Dendritic cell treated with granulocyte-macrophage colony-stimulating factor and Interleukin-4, amounts not matched to agents 40 ng/mL and 50 ng/mL, for 4 days (primary cell): Measurements from ENCODE around the gene AKAP4.
A peak's percentile ranks its signal among the peaks of the same experiment; 100 is the strongest.

Source experiments
- H3K27ac Mint-ChIP-seq: one replicate; pipeline ENCODE4 v1.8.0; 2022; ENCODE audit warnings: mild to moderate bottlenecking, mixed read lengths
- H3K27me3 Mint-ChIP-seq: one replicate; pipeline ENCODE4 v1.8.0; 2022; ENCODE audit warnings: mild to moderate bottlenecking, mixed read lengths
- H3K36me3 Mint-ChIP-seq: one replicate; pipeline ENCODE4 v1.8.0; 2022; ENCODE audit warnings: low read depth, mixed read lengths
- H3K4me1 Mint-ChIP-seq: one replicate; pipeline ENCODE4 v1.8.0; 2022; ENCODE audit warnings: low read depth, mixed read lengths
- H3K4me3 Mint-ChIP-seq: one replicate; pipeline ENCODE4 v1.8.0; 2022; ENCODE audit warnings: mild to moderate bottlenecking, moderate library complexity, mixed read lengths
- H3K9me3 Mint-ChIP-seq: one replicate; pipeline ENCODE4 v1.8.0; 2022; ENCODE audit warnings: mixed read lengths
- intact Hi-C: fragments of 100-400 bp; cut with micrococcal nuclease; formaldehyde crosslinking; loops from one replicate; pipeline ENCODE4 v1.15.0; 2022

Gene AKAP4, protein sequence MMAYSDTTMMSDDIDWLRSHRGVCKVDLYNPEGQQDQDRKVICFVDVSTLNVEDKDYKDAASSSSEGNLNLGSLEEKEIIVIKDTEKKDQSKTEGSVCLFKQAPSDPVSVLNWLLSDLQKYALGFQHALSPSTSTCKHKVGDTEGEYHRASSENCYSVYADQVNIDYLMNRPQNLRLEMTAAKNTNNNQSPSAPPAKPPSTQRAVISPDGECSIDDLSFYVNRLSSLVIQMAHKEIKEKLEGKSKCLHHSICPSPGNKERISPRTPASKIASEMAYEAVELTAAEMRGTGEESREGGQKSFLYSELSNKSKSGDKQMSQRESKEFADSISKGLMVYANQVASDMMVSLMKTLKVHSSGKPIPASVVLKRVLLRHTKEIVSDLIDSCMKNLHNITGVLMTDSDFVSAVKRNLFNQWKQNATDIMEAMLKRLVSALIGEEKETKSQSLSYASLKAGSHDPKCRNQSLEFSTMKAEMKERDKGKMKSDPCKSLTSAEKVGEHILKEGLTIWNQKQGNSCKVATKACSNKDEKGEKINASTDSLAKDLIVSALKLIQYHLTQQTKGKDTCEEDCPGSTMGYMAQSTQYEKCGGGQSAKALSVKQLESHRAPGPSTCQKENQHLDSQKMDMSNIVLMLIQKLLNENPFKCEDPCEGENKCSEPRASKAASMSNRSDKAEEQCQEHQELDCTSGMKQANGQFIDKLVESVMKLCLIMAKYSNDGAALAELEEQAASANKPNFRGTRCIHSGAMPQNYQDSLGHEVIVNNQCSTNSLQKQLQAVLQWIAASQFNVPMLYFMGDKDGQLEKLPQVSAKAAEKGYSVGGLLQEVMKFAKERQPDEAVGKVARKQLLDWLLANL

DNA sequence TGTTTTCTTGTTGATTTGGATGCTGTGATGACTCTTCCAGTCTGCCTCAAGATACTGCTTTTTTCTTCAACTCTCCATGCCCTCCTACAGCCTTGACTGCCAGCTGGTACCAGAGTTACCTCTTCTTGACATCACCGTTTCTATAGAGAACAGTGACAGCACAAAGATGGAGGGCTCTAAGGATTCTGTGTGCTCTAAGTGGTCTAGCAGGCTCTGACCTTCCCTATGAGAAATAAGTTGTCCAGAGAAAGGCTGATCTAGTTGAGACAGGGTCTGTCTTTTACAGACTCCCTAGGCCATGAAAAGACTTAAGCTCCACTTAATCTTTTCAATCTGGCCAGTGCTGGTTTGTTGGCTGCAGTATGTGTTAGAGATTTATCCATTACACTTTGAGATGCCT, at the start of gene AKAP4:
Gene AKAP4 (minus strand): TSS at position 101 of the 400 bp plus-strand sequence. CDS start 118 bp downstream, outside the sequence.
- no peaks in the 10 kb centered on the region for H3K4me1 Mint-ChIP-seq
- H3K9me3 Mint-ChIP-seq, result no peaks in the 10 kb centered on the region
- H3K27me3 Mint-ChIP-seq, result no peaks in the 10 kb centered on the region
- H3K36me3 Mint-ChIP-seq, result no peaks in the 10 kb centered on the region
- intact Hi-C loops, result loop anchor here (5.0 kb wide), 1 partner anchor 284 kb away; no protein-coding TSS in a partner anchor
- no peak within 1 kb of the TSS for H3K4me3 Mint-ChIP-seq
- no peak within 1 kb of the TSS for H3K27ac Mint-ChIP-seq

DNA sequence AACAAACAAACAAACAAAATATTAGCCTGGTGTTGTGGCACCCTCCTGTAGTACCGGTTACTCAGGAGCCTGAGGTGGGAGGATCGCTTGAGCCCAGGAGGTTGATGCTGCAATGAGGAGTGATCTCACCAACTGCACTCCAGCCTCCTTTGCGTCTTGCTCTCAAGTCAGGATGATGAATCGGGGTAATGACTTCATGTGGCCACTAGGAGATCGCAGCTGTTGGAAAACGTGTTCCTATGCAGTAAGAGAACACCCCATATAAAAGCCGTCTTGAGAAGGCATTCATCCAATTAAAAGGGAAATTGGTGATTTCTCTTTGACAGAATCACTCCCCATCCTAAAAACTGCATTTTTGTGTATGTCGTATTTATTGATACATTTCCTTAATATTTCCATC, 10.7 kb upstream of the AKAP4 start:
- Mint-ChIP-seq H3K4me1 (no peaks in the 10 kb centered on the region), H3K9me3 (no peaks in the 10 kb centered on the region), H3K36me3 (no peaks in the 10 kb centered on the region), H3K27me3 (no peaks in the 10 kb centered on the region), H3K27ac (no peak overlapping the region), H3K4me3 (no peak overlapping the region)
- intact Hi-C loops, result no loop called here

DNA sequence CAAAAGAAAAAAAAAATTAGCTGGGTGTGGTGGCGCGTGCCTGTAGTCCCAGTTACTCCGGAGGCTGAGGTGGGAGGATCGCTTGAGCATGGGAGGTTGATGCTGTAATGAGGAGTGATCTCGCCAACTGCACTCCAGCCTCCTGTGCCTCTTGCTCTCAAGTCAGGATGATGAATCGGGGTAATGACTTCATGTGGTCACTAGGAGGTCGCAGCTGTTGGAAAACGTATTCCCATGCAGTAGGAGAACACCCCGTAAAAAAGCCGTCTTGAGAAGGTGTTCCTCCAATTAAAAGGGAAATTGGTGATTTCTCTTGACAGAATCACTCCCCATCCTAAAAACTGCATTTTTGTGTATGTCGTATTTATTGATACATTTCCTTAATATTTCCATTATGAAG, 5.9 kb upstream of the AKAP4 start:
- Mint-ChIP-seq H3K9me3 (no peaks in the 10 kb centered on the region), H3K36me3 (no peaks in the 10 kb centered on the region), H3K27ac (no peak overlapping the region), H3K4me3 (no peak overlapping the region), H3K27me3 (no peaks in the 10 kb centered on the region), H3K4me1 (no peaks in the 10 kb centered on the region)
- intact Hi-C loops, result no loop called here

DNA sequence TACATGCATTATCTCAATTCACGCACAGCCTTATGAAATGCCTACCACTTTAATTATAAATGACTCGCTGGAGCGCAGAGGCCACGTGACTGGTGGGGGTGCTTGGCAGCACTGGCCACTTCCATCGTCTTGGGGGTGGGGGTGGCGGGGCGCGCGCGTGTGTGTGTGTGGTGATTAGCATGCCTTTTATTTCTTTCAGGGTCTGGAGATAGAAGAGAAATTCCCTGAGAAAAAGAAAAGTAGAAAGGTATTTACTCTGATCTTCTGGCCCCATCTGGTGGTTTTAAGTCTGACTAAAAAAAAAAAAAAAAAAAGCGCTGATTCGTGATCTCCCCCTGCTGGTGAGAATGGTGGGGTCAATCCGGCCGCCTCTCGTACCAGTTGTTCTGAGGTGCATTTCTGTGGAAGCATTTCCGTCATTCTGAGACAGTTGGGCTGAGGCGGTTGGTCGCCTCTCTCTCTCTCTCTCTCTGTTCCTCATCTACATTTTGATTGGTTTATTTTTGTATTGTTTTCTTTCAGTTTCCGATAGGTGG, 3.6 kb upstream of the AKAP4 start, which contains the start of gene CCNB3:
Gene CCNB3 (plus strand): TSS at position 402 of the 536 bp plus-strand sequence. CDS start 80,399 bp downstream, outside the sequence.
- Mint-ChIP-seq H3K36me3 (no peaks in the 10 kb centered on the region), H3K27me3 (no peaks in the 10 kb centered on the region), H3K4me1 (no peaks in the 10 kb centered on the region), H3K9me3 (no peaks in the 10 kb centered on the region), H3K4me3 (peak within 1 kb of the TSS; percentile 76), H3K27ac (peak within 1 kb of the TSS; percentile 91)
- intact Hi-C loops, result loop anchor here (5.0 kb wide), 1 partner anchor 287 kb away; no protein-coding TSS in a partner anchor

DNA sequence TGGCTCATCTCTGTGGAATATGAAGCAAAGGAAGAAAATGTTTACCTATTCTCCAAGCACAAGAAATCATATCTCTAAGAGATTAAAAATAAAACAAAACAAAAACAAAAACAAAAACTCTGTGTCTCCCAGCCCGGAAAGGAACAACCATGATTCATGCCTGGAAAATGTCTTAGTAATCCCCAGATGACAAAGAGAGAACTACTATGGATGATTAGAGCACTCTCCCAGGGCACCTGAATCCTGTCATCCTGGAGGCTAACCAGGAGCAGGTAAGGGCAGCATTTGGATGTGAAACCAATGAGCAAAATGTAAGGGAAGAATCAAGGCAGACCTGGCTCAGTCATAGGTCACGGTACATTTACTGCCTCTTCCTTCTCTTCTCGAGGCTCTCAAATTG, 1.7 kb upstream of the AKAP4 start:
- no peak overlapping the region for H3K27ac Mint-ChIP-seq
- no peaks in the 10 kb centered on the region for H3K36me3 Mint-ChIP-seq
- no peak overlapping the region for H3K4me3 Mint-ChIP-seq
- no peaks in the 10 kb centered on the region for H3K4me1 Mint-ChIP-seq
- no peaks in the 10 kb centered on the region for H3K27me3 Mint-ChIP-seq
- intact Hi-C loops, result loop anchor here (5.0 kb wide), 1 partner anchor 285 kb away; no protein-coding TSS in a partner anchor
- no peaks in the 10 kb centered on the region for H3K9me3 Mint-ChIP-seq

DNA sequence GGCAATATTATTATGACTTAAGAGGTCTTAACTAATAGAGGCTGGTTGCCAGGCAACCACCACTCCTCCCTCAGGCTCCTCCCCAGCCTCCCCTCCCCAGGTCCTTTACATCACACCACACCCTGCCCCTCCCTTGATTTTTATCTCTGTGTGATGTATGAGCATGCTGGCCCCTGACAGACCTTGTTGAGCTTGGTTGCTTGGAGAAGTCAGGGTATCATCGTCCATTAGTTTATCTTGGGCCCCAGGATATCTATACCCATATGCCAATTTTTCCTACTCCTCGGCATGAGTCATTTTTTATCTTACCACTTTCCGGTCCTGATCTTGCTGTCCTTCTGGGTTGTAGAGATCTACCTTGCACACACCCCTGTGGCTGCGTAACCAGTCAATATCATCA, 2.5 kb downstream of the AKAP4 start:
- Mint-ChIP-seq H3K9me3 (no peaks in the 10 kb centered on the region), H3K27ac (no peak overlapping the region), H3K27me3 (no peaks in the 10 kb centered on the region), H3K4me1 (no peaks in the 10 kb centered on the region), H3K4me3 (no peak overlapping the region), H3K36me3 (no peaks in the 10 kb centered on the region)
- intact Hi-C loops, result no loop called here

DNA sequence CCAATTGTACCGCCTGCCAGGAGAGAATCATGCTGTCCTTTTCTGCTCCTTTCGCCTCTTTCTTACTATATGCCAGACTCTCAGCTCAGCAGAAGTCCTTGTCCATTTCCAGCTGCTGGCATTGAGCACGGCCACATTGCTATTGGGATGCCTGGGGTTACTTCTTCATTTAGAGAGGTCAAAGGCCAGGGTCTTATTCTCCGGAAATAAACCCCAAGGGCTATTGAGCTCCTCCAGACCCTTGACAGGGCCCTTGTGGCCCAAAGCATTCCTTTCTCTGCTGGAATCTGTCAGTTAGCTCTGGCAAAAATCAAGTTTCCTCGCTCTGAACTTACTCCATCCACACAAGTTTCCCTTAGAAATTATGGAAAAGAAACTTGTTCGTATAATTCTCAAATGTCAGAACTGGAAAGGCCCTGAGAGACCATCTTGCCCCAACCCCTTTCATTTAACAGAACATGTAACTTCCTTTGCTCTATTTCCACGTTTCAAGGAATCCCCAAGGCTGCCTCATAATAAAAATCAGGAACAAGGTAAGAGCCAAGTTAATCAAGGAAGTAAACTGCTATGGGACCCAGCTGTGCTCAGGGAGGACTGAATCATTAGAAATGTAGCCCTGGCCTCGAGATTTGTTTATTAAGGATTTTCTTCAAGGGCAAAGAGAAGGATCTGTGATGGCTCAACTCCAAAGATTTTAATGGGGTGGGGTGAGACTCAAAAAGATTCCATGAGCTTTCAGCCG, 11.8 kb downstream of the AKAP4 start:
- Mint-ChIP-seq H3K4me1 (no peaks in the 10 kb centered on the region), H3K4me3 (no peak overlapping the region), H3K36me3 (no peaks in the 10 kb centered on the region), H3K27ac (no peak overlapping the region), H3K9me3 (no peaks in the 10 kb centered on the region), H3K27me3 (no peaks in the 10 kb centered on the region)
- intact Hi-C loops, result no loop called here

DNA sequence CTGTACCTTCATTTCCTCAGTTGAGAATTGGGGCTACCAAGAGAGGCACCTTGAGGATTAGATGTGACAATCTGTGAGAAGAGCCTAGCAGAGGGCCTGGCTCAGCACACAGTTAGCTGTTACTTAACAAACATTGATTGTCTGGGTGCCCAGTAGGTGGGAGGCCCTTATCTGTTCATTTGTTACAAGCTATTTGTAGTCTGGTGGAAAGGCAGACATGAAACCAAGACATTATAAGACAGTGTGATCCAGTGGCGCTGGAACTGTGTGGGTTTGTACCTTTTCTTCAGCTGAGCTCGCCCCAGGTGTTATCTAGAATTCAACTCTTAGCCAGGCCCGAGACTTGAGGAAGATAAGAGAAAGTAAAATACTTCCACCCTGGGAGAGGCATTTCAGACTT, 16.9 kb downstream of the AKAP4 start:
- Mint-ChIP-seq H3K36me3 (no peaks in the 10 kb centered on the region), H3K9me3 (no peaks in the 10 kb centered on the region), H3K4me1 (peaks cover 11% of the 10 kb centered on the region), H3K4me3 (no peak overlapping the region), H3K27me3 (no peaks in the 10 kb centered on the region), H3K27ac (no peak overlapping the region)
- intact Hi-C loops, result no loop called here

DNA sequence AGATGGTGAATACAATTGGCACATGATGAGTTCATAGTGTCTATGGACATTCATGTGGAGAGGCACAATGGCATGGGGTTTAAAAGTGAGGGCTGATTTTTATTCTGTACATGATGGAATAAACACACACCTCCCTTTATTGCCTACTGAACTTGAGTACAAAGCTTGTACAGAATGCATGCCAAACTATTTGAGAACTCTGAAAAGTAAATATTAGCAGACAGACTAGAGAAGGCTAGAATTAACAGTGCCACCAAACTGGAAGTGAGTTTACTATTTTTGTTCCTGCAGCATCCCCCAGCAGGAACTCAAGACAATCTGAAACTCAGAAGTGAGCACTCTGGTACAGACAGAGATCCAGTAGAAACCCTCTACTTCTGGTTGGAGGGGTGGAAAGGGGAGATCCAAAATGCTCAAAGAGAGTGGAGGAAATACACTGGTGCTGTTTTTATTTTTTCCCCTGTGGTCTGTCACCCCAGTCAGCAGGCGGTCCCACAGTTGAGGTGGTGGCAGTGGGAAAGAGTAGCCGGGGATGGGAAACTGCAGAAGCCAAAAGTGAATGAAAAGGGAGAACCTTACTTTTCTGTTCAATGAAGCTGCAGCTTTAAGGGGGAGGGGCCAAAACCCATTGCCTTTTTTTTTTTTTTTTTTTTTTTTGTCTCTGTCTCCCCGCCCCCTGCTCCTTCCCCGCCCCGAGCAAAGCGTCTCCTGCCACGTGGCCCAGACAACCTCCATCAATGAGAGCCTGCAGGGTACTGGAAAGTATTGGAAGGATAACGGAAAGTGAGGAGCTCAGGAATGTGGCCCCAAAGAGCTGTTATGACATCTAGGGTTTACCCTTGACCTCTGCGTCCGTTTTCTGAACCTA, 20.5 kb downstream of the AKAP4 start:
- H3K9me3 Mint-ChIP-seq, result no peaks in the 10 kb centered on the region
- no peak overlapping the region for H3K27ac Mint-ChIP-seq
- H3K4me3 Mint-ChIP-seq, result no peak overlapping the region
- peaks cover 11% of the 10 kb centered on the region for H3K4me1 Mint-ChIP-seq
- H3K36me3 Mint-ChIP-seq, result no peaks in the 10 kb centered on the region
- intact Hi-C loops, result no loop called here
- no peaks in the 10 kb centered on the region for H3K27me3 Mint-ChIP-seq

DNA sequence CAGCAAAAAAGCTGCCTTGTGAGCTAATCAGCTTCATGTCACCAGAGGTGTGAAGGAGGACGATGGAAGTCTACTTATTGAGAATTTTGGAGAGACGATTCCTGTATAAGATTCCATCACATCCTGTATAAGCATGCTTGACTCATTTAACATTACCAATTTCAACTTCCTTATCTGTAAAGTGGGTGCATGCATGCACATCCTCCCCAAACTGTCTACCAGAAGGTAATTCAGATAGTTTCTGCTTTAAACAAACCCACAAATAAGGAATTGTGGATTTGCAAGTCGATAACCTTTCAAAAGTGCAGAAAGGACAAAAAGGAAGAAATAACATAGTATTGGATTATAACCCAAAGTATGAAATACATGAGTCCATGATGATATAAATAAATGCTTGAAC, 31.1 kb downstream of the AKAP4 start:
- Mint-ChIP-seq H3K4me3 (no peak overlapping the region), H3K4me1 (no peaks in the 10 kb centered on the region), H3K27me3 (no peaks in the 10 kb centered on the region), H3K36me3 (no peaks in the 10 kb centered on the region), H3K9me3 (no peaks in the 10 kb centered on the region), H3K27ac (no peak overlapping the region)
- intact Hi-C loops, result no loop called here

DNA sequence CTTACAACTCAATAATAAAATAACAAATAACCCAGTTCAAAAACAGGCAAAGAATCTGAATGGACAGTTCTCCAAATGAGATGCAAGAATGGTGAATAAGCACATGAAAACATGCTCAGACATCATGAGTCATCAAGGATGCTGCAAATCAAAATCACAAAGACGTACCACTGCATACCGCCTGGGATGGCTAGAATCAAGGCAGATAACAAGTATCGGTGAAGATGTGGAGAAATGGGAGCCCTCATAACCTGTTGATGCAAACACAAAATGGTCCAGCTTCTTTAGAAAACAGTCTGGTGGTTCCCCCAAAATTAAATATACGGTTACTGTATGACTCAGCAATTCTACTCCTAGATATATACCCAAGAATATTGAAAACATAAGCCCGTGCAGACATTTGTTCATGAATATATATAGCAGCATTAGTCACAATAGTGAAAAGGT, 32.5 kb downstream of the AKAP4 start:
- H3K4me1 Mint-ChIP-seq, result no peaks in the 10 kb centered on the region
- no peaks in the 10 kb centered on the region for H3K36me3 Mint-ChIP-seq
- H3K9me3 Mint-ChIP-seq, result no peaks in the 10 kb centered on the region
- no peaks in the 10 kb centered on the region for H3K27me3 Mint-ChIP-seq
- no peak overlapping the region for H3K27ac Mint-ChIP-seq
- intact Hi-C loops, result no loop called here
- no peak overlapping the region for H3K4me3 Mint-ChIP-seq

DNA sequence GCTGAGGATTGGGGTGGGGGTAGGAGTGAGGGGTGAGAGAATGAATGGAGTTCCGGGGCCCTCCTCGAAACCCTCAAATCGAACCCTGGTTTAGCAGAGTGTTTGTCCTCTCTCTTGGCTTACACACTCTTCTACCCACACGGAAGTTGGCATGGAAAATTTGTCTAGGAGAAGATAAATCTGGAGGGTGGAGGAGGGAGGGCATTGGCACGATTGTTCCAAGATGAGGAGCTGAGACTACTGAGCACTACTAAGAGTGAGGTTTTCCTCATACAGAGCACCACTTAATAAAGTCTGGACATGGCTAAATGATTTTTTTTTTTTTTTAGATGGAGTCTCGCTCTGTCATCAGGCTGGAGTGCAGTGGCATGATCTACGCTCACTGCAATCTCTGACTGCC, 33.4 kb downstream of the AKAP4 start:
- Mint-ChIP-seq H3K9me3 (no peaks in the 10 kb centered on the region), H3K4me3 (no peak overlapping the region), H3K27ac (no peak overlapping the region), H3K4me1 (no peaks in the 10 kb centered on the region), H3K27me3 (no peaks in the 10 kb centered on the region), H3K36me3 (no peaks in the 10 kb centered on the region)
- intact Hi-C loops, result no loop called here

DNA sequence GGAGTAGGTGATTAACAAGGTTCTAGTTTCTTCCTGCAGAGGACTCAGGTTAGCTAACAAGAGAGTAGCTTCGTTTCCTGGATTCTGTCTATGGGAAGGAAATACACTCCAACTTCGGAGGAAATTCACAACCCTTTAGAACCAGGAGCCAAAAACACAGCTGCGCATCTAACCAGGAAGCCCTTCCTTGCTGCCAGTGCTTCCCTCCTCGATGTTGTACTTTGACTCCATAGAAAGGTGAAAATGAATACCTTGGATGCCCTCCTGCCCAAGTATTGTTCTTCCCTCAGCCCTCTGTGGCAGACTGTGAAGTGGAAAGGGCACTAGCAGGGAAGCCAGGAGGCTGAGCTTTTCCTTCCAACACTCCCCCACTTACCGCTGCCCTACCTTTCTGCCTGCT, 35.1 kb downstream of the AKAP4 start:
- no peak overlapping the region for H3K4me3 Mint-ChIP-seq
- H3K27me3 Mint-ChIP-seq, result no peaks in the 10 kb centered on the region
- no peaks in the 10 kb centered on the region for H3K4me1 Mint-ChIP-seq
- no peaks in the 10 kb centered on the region for H3K9me3 Mint-ChIP-seq
- H3K36me3 Mint-ChIP-seq, result no peaks in the 10 kb centered on the region
- no peak overlapping the region for H3K27ac Mint-ChIP-seq
- intact Hi-C loops, result no loop called here
